OCI-LY7 (cell line): Measurements from ENCODE around the gene XAB2. TPM values are rescaled to one million over a fixed set of nuclear protein-coding genes. Genes with fewer than 3 reads are reported as not detected.

Experiments
- BruUV-seq: library from RNA; stranded (reverse); fragments of 400-500 nt; replicated peaks from 2 replicates; lab custom pipeline; 2021; lab: Mats Ljungman, UMichigan
- CTCF ChIA-PET: fragments of 300-600 bp; sonication (Branson Sonifier 250); formaldehyde crosslinking; loops from one replicate; lab custom pipeline; 2022; ENCODE audit warnings: antibody characterized with exemption; ENCODE audit not compliant: unreplicated experiment; lab: Charles Lee
- POLR2A ChIA-PET: fragments of 300-600 bp; sonication (Branson Sonifier 250); formaldehyde crosslinking; loops from one replicate; lab custom pipeline; 2022; ENCODE audit warnings: antibody characterized with exemption; lab: Charles Lee
- DNase-seq: peaks from one replicate; pipeline ENCODE4 v3.0.0-alpha.2; 2015; ENCODE audit warnings: low spot score
- H2AFZ ChIP-seq: fragments of 200-600 bp; sonication (generic), shearing (Covaris generic); 2 replicates; pipeline ENCODE4 v1.6.1; 2014; ENCODE audit warnings: mild to moderate bottlenecking, antibody characterized with exemption, low read length, moderate library complexity
- H3K27ac ChIP-seq: fragments of 200-600 bp; sonication (generic); 2 replicates; pipeline ENCODE4 v1.5.1; 2014; ENCODE audit warnings: mixed run types, low read depth, mild to moderate bottlenecking, moderate library complexity, low read length, inconsistent platforms; ENCODE audit not compliant: poor library complexity, severe bottlenecking
- H3K36me3 ChIP-seq: fragments of 200-600 bp; sonication (generic); 2 replicates; pipeline ENCODE4 v1.6.1; 2014; ENCODE audit warnings: mild to moderate bottlenecking, antibody characterized with exemption, low read length, moderate library complexity, mixed read lengths; ENCODE audit not compliant: insufficient read depth
- H3K4me1 ChIP-seq: fragments of 200-600 bp; sonication (generic); 2 replicates; pipeline ENCODE4 v1.5.1; 2014; ENCODE audit warnings: mild to moderate bottlenecking, low read length; ENCODE audit not compliant: insufficient read depth, poor library complexity, severe bottlenecking
- H3K4me2 ChIP-seq: fragments of 200-600 bp; sonication (generic); 2 replicates; pipeline ENCODE4 v1.6.1; 2014; ENCODE audit warnings: mild to moderate bottlenecking, low read length
- H3K4me3 ChIP-seq: fragments of 200-600 bp; sonication (generic); 2 replicates; pipeline ENCODE4 v1.5.1; 2014; ENCODE audit warnings: mild to moderate bottlenecking, low read depth, low read length; ENCODE audit not compliant: poor library complexity, severe bottlenecking
- H3K79me2 ChIP-seq: fragments of 200-600 bp; sonication (generic); 2 replicates; pipeline ENCODE4 v1.6.1; 2016; ENCODE audit warnings: low read depth, mild to moderate bottlenecking, low read length, moderate library complexity, mixed read lengths; ENCODE audit not compliant: insufficient read depth
- H3K9me2 ChIP-seq: fragments of 200-600 bp; sonication (generic); 2 replicates; pipeline ENCODE4 v1.6.1; 2016; ENCODE audit warnings: mild to moderate bottlenecking, low read length, mixed read lengths; ENCODE audit not compliant: insufficient read depth
- H3K9me3 ChIP-seq: fragments of 200-600 bp; sonication (generic); 2 replicates; pipeline ENCODE4 v1.6.1; 2014; ENCODE audit warnings: mild to moderate bottlenecking, mixed run types, low read length, mixed read lengths
- H4K20me1 ChIP-seq: fragments of 200-600 bp; sonication (generic); 2 replicates; pipeline ENCODE4 v1.6.1; 2014; ENCODE audit warnings: mild to moderate bottlenecking, antibody characterized with exemption, low read length, moderate library complexity, mixed read lengths; ENCODE audit not compliant: insufficient read depth
- EZH2phosphoT487 ChIP-seq: fragments of 200-600 bp; sonication (generic); IDR thresholded peaks from 2 replicates; pipeline ENCODE4 v1.6.1; 2018; ENCODE audit warnings: low read depth, borderline replicate concordance, mild to moderate bottlenecking, mixed run types, antibody characterized with exemption, low read length, moderate library complexity, mixed read lengths
- intact Hi-C: fragments of 100-400 bp; cut with micrococcal nuclease; formaldehyde crosslinking; loops from one replicate; pipeline ENCODE4 v1.10.0; 2022; ENCODE audit not compliant: unreplicated experiment
- total RNA-seq, 2 experiments: library from RNA; depleted of rRNA in 1 of 2; stranded (reverse); fragments of >200 nt in 1 of 2; shearing (Covaris generic) in 1 of 2; gene quantifications; 2 replicates each; pipeline ENCODE4 v1.2.3, GENCODE V29; 2014 to 2022
- TF ChIP-seq, protein P1 (sequence below): fragments of 200-600 bp; sonication (generic); conservative IDR thresholded peaks from 2 replicates; pipeline ENCODE4 v1.5.1; 2014; ENCODE audit warnings: mild to moderate bottlenecking, antibody characterized with exemption, low read length, moderate library complexity, mixed read lengths

XAB2 gene
- total RNA-seq, 2 experiments from 2014 or later, result 36.6 to 39.9 TPM

DNA sequence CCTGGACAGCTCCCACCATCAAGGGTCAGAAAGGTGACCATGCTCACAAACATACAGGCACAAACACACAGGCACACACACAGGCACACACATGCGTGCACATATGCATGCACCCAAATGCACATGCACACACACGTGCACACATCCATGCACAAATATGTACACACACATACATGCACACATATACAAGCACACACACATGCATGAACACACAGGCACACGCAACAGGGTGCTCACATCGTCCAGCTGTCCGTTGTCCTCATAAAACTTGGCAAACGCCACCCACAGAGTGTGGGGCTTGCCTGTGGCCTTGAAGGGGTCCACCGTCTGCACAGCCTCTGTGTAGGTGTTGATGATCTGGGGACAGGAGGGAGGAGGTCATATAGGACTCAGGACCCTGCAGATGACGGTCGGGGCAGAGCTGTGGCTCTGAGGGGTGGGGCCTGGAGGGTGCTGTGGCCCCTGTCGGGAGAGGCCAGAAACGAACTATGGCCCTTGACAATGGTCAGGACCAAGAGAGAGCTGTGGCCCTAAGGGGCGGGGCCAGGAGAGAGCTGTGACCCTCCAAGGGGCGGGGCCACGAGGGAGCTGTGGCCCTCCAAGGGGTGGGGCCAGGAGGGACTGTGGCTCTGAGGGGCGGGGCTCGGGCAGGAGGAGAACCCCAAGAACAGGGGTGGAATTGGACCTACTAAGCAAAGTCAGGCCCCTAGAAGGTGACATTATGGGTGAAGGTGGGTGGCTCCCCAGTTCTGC, 6.2 kb downstream of the XAB2 start:
- DNase-seq, result peak; percentile 14
- Histone ChIP-seq H3K36me3 (peaks cover 49% of the 10 kb centered on the region), H3K4me1 (peaks cover 3% of the 10 kb centered on the region), H3K9me2 (no peaks in the 10 kb centered on the region), H3K9me3 (no peaks in the 10 kb centered on the region), H2AFZ (no peak overlapping the region), H3K4me3 (no peak overlapping the region), H3K4me2 (no peak overlapping the region), H3K27ac (no peak overlapping the region), H4K20me1 (0 out of 2 replicates have a peak, but pooled peaks cover 3% of the 10 kb centered on the region), H3K79me2 (peaks cover 8% of the 10 kb centered on the region)
- CTCF ChIA-PET, result no interaction called here
- POLR2A ChIA-PET, result interaction anchor here (0.6 kb wide), 1 partner anchor 584 kb away, joined by 4 read pairs; no protein-coding TSS in a partner anchor
- no TSS peak for BruUV-seq
- TF ChIP-seq, protein P1, sequence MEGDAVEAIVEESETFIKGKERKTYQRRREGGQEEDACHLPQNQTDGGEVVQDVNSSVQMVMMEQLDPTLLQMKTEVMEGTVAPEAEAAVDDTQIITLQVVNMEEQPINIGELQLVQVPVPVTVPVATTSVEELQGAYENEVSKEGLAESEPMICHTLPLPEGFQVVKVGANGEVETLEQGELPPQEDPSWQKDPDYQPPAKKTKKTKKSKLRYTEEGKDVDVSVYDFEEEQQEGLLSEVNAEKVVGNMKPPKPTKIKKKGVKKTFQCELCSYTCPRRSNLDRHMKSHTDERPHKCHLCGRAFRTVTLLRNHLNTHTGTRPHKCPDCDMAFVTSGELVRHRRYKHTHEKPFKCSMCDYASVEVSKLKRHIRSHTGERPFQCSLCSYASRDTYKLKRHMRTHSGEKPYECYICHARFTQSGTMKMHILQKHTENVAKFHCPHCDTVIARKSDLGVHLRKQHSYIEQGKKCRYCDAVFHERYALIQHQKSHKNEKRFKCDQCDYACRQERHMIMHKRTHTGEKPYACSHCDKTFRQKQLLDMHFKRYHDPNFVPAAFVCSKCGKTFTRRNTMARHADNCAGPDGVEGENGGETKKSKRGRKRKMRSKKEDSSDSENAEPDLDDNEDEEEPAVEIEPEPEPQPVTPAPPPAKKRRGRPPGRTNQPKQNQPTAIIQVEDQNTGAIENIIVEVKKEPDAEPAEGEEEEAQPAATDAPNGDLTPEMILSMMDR, result no peak
- intact Hi-C loops, result no loop called here

DNA sequence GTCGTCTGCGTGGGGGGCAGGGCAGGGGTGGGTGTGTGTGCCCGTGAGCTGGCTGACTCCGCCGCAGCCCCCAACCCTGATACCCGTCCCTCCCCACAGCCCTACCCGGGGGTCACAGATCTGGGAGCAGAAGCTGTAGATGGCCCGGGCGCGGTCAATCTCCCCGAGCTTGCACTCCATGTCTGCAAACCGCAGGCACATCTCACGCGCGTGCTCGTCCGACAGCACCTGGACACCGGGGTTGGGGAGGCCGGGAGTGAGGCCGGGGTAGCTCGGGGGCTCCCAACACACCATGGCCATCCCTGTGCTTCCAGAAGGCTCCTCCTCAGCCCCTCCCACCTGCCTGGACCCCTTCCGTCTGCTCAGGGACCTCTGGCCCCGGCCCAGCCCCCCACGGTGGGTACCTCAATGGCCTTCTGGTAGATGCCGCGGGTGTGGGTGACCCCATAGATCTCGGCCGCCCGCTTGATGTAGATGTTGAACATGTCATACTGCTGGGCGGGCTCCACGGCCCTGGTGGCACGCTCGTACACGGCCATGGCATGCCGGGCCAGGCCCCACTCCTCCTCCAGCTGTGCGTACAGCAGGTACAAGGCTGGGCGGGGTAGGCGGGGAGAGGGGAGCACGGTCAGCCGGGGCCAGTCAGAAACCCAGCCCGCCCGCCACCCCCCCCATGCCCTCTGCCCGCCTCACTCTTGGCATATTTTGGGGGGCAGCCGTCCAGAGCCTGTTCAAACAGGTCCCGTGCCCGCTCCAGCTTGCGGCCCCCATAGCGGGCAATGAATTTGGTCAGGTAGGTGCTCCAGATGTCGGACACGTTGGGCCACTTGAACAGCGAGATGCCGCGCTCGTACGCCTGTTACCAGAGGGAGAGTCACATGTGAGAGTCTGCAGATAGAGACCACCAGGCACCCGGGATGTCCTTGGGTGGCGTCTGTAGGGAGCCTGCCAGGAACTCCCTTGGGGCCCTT, 8.6 kb downstream of the XAB2 start:
- BruUV-seq, result TSS peak; percentile 73
- Histone ChIP-seq H3K36me3 (peaks cover 34% of the 10 kb centered on the region), H3K9me2 (no peaks in the 10 kb centered on the region), H3K27ac (no peak overlapping the region), H3K79me2 (no peaks in the 10 kb centered on the region), H3K4me1 (no peaks in the 10 kb centered on the region), H4K20me1 (no peaks in the 10 kb centered on the region), H3K4me3 (no peak overlapping the region), H2AFZ (no peak overlapping the region), H3K4me2 (no peak overlapping the region), H3K9me3 (no peaks in the 10 kb centered on the region)
- TF ChIP-seq EZH2phosphoT487, result no peak
- TF ChIP-seq, protein P1, result no peak
- ChIA-PET CTCF (no interaction called here), POLR2A (interaction anchor here (0.6 kb wide), 1 partner anchor 9 kb away, joined by 3 read pairs; the partner anchor contains the start of genes PET100 and XAB2)
- intact Hi-C loops, result no loop called here
- no peak for DNase-seq
